OCI-LY3 (cell line): ENCODE results near the gene GRID2.

ENCODE experiments used
- H2AFZ ChIP-seq: fragments of 200-600, 300-600 bp; shearing (Covaris generic); 2 replicates; pipeline ENCODE4 v1.6.0; 2014; ENCODE audit warnings: antibody characterized with exemption, low read depth, low read length
- H3K27ac ChIP-seq: fragments of 200-600, 300-600 bp; sonication (generic); 2 replicates; pipeline ENCODE4 v1.5.1; 2014; ENCODE audit warnings: mild to moderate bottlenecking, low read length, moderate library complexity, mixed read lengths
- H3K27me3 ChIP-seq: fragments of 200-600, 300-600 bp; sonication (generic); 2 replicates; pipeline ENCODE4 v1.6.1; 2014; ENCODE audit warnings: low read depth, low read length, mixed read lengths
- H3K36me3 ChIP-seq: fragments of 200-600, 300-600 bp; sonication (generic); replicated peaks from 2 replicates; pipeline ENCODE3; 2014; ENCODE audit warnings: low read depth, low read length, mixed read lengths
- H3K4me1 ChIP-seq: fragments of 300-600, 200-600 bp; sonication (generic); 2 replicates; pipeline ENCODE4 v1.6.1; 2014; ENCODE audit warnings: low read length, mixed read lengths
- H3K4me2 ChIP-seq: fragments of 200-600, 300-600 bp; sonication (generic); 2 replicates; pipeline ENCODE4 v1.6.1; 2014; ENCODE audit warnings: low read length, mixed read lengths
- H3K4me3 ChIP-seq: fragments of 300-600, 200-600 bp; sonication (generic); 2 replicates; pipeline ENCODE4 v1.5.1; 2014; ENCODE audit warnings: antibody characterized with exemption, mild to moderate bottlenecking, low read length, moderate library complexity
- H3K79me2 ChIP-seq: fragments of 300-600, 200-600 bp; shearing (Covaris generic); 2 replicates; pipeline ENCODE4 v1.6.1; 2014; ENCODE audit warnings: mild to moderate bottlenecking, low read length, mixed read lengths
- H3K9ac ChIP-seq: fragments of 300-600, 200-600 bp; shearing (Covaris generic); 2 replicates; pipeline ENCODE4 v1.6.0; 2014; ENCODE audit warnings: mild to moderate bottlenecking, low read length, moderate library complexity
- H3K9me3 ChIP-seq: fragments of 200-600, 300-600 bp; shearing (Covaris generic); 2 replicates; pipeline ENCODE4 v1.6.1; 2014; ENCODE audit warnings: low read length, mixed read lengths; ENCODE audit not compliant: insufficient read depth
- H4K20me1 ChIP-seq: fragments of 200-600, 300-600 bp; sonication (generic); 2 replicates; pipeline ENCODE4 v1.6.1; 2016; ENCODE audit warnings: low read length, mixed read lengths; ENCODE audit not compliant: insufficient read depth
- CTCF ChIP-seq: fragments of 200-600, 300-600 bp; sonication (generic); IDR thresholded peaks from 2 replicates; pipeline ENCODE4 v1.5.1; 2014; ENCODE audit warnings: antibody characterized with exemption, low read length, low read depth
- EZH2phosphoT487 ChIP-seq: fragments of 200-600 bp; shearing (Covaris generic); IDR thresholded peaks from 2 replicates; pipeline ENCODE4 v1.6.1; 2018; ENCODE audit warnings: antibody characterized with exemption, mixed run types, low read depth

The GRID2 gene

GRCh38 chr4:93267747-93268146 lies 964.0 kb downstream of the GRID2 start:
- Histone ChIP-seq H3K27ac (no peak overlapping the region), H3K36me3 (no peaks in the 10 kb centered on the region), H3K4me2 (no peak overlapping the region), H2AFZ (no peak overlapping the region), H3K9ac (no peak overlapping the region), H3K79me2 (no peaks in the 10 kb centered on the region), H3K27me3 (no peaks in the 10 kb centered on the region), H3K4me1 (no peaks in the 10 kb centered on the region), H3K9me3 (no peaks in the 10 kb centered on the region), H4K20me1 (no peaks in the 10 kb centered on the region), H3K4me3 (no peak overlapping the region)
- TF ChIP-seq CTCF (no peak), EZH2phosphoT487 (no peak)

- no peaks in the 10 kb centered on the region for H3K79me2 ChIP-seq
- TF ChIP-seq CTCF (no peak), EZH2phosphoT487 (no peak)
- H4K20me1 ChIP-seq = no peaks in the 10 kb centered on the region
- no peak overlapping the region for H3K27ac ChIP-seq
- H3K9me3 ChIP-seq = no peaks in the 10 kb centered on the region
- H2AFZ ChIP-seq = no peak overlapping the region
- H3K4me1 ChIP-seq = no peaks in the 10 kb centered on the region
- no peaks in the 10 kb centered on the region for H3K27me3 ChIP-seq
- H3K4me3 ChIP-seq = no peak overlapping the region
- no peaks in the 10 kb centered on the region for H3K36me3 ChIP-seq
- H3K4me2 ChIP-seq = no peak overlapping the region
- no peak overlapping the region for H3K9ac ChIP-seq
These were observed 981.6 kb downstream of the GRID2 start for GRCh38 chr4:93285346-93285745.

GRCh38 chr4:93289241-93289640 lies 985.5 kb downstream of the GRID2 start:
- Histone ChIP-seq H3K9ac (no peak overlapping the region), H3K27ac (no peak overlapping the region), H4K20me1 (no peaks in the 10 kb centered on the region), H3K79me2 (no peaks in the 10 kb centered on the region), H3K4me1 (no peaks in the 10 kb centered on the region), H3K4me3 (no peak overlapping the region), H3K36me3 (no peaks in the 10 kb centered on the region), H3K27me3 (no peaks in the 10 kb centered on the region), H2AFZ (no peak overlapping the region), H3K4me2 (no peak overlapping the region), H3K9me3 (no peaks in the 10 kb centered on the region)
- TF ChIP-seq EZH2phosphoT487 (no peak), CTCF (no peak)

GRCh38 chr4:93289831-93290230 lies 986.1 kb downstream of the GRID2 start:
- no peaks in the 10 kb centered on the region for H3K79me2 ChIP-seq
- no peak overlapping the region for H2AFZ ChIP-seq
- no peaks in the 10 kb centered on the region for H3K9me3 ChIP-seq
- no peaks in the 10 kb centered on the region for H3K4me1 ChIP-seq
- TF ChIP-seq CTCF (no peak), EZH2phosphoT487 (no peak)
- no peak overlapping the region for H3K4me3 ChIP-seq
- no peaks in the 10 kb centered on the region for H3K27me3 ChIP-seq
- H3K36me3 ChIP-seq = no peaks in the 10 kb centered on the region
- H4K20me1 ChIP-seq = no peaks in the 10 kb centered on the region
- no peak overlapping the region for H3K9ac ChIP-seq
- H3K27ac ChIP-seq = no peak overlapping the region
- no peak overlapping the region for H3K4me2 ChIP-seq
